Upper lobe of right lung (tissue), 1 donor: ENCODE data around the gene SLX4IP. TPM values are rescaled to one million over a fixed set of nuclear protein-coding genes. Genes with fewer than 3 reads are reported as not detected.
"Not testable (repeated sequence)": the region's sequence is repeated elsewhere in the genome, so short reads cannot be mapped to it uniquely, and the experiment has no call there.

Source experiments
- ATAC-seq: fragments of 200-7000 bp; cut with Tn5 transposase; one replicate; pipeline ENCODE4 v1.9.1; 2020; ENCODE audit warnings: mild to moderate bottlenecking, moderate library complexity
- DNase-seq: peaks from one replicate; pipeline ENCODE4 v3.0.0-alpha.2; 2020
- H3K27ac ChIP-seq: fragments of 200-600 bp; one replicate; pipeline ENCODE4 v1.8.0; 2022
- H3K27me3 ChIP-seq: fragments of 200-600 bp; one replicate; pipeline ENCODE4 v1.8.0; 2022; ENCODE audit warnings: mild to moderate bottlenecking
- H3K36me3 ChIP-seq: fragments of 200-600 bp; one replicate; pipeline ENCODE4 v1.8.0; 2022
- H3K4me1 ChIP-seq: fragments of 200-600 bp; one replicate; pipeline ENCODE4 v1.8.0; 2022
- H3K4me3 ChIP-seq: fragments of 200-600 bp; one replicate; pipeline ENCODE4 v1.8.0; 2022; ENCODE audit warnings: mild to moderate bottlenecking
- H3K9me3 ChIP-seq: fragments of 200-600 bp; one replicate; pipeline ENCODE4 v1.8.0; 2022
- intact Hi-C: fragments of 100-400 bp; cut with DNase I; formaldehyde crosslinking; loops from one replicate; pipeline ENCODE4 v1.11.0; 2022
- long read RNA-seq: library from polyadenylated mRNA; unstranded; transcript quantifications from one replicate; pipeline ENCODE4 v2.0.0, GENCODE V29; 2021
- total RNA-seq: library from RNA; stranded (reverse); fragmentation: NEBNext Ultra II Directional; extraction: Animal tissue kit (Norgen Biotek cat#: 25700); gene quantifications from one replicate; pipeline ENCODE4 v1.2.1, GENCODE V29; 2021
- TF ChIP-seq, protein P1 (sequence below): fragments of 200-600 bp; IDR thresholded peaks from one replicate; pipeline ENCODE4 v1.8.0; 2022; ENCODE audit warnings: antibody characterized with exemption
- donor health status: DM: no; HTN: yes; CAD: no; lungs with severe emphysema.

SLX4IP gene
- total RNA-seq, result 5.4 TPM
- long read RNA-seq, full-length matches to known transcripts, result 1 of 4 reads
- long read RNA-seq, partial matches to known transcripts, result 0 of 4 reads
- long read RNA-seq, other reads (novel, unspliced or antisense), result 3 of 4 reads

DNA sequence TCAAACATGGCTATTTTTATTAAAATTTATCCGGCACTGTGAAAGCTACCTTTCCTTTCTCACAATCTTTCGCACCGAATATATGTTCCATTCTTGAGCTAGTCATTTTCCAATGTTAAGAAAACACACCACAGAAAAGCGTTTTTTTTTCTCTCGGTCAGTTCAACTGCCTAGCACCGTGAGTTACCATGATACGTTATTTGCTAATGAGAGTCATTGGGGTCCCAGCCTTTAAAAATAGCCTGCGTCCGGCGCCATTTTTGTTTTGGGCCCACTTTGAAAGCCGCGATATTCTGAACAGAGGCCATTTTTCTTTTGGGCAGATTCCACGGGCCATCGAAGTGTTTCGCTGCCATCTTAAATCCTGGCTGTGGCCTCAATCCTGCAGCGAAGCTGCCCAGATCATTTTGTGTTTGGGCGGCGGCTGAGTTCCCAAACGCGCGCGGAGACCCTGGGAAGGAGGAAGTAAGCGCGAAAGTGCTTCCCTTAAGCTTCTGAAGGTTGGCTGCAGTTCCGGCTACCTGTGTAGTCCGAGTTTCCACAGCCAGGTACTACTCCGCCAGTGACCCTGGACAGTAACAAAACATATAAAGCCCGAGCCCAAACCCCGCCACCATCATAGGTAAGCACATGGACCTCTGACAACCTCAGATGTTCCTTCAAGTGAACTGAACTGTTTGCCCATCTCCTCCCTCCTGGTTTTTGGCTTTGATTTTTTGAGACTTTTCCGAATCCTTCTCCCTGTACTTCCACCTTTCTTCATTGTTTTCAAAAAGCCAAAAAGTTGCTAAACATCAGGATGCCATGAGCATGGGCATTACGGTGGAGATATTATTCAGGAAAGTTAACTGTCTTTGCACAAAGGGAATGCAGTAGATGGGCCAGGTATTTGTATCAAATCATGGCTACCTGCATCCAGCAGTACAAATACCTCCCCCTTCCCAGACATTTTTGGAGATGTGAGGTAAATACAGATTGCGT is at the start of gene SLX4IP:
SLX4IP (plus strand) TSS at position 474 of the 981 bp plus-strand sequence. CDS start 22,900 bp downstream, outside the sequence.
- ATAC-seq (peak; percentile 88), DNase-seq (peak; percentile 94)
- Histone ChIP-seq H3K27ac (peak within 1 kb of the TSS; percentile 97), H3K4me1 (peaks cover 23% of the 10 kb centered on the region), H3K9me3 (no peaks in the 10 kb centered on the region), H3K36me3 (no peaks in the 10 kb centered on the region), H3K27me3 (no peaks in the 10 kb centered on the region), H3K4me3 (peak within 1 kb of the TSS; percentile 96)
- intact Hi-C loops, result no loop called here
- TF ChIP-seq, protein P1, sequence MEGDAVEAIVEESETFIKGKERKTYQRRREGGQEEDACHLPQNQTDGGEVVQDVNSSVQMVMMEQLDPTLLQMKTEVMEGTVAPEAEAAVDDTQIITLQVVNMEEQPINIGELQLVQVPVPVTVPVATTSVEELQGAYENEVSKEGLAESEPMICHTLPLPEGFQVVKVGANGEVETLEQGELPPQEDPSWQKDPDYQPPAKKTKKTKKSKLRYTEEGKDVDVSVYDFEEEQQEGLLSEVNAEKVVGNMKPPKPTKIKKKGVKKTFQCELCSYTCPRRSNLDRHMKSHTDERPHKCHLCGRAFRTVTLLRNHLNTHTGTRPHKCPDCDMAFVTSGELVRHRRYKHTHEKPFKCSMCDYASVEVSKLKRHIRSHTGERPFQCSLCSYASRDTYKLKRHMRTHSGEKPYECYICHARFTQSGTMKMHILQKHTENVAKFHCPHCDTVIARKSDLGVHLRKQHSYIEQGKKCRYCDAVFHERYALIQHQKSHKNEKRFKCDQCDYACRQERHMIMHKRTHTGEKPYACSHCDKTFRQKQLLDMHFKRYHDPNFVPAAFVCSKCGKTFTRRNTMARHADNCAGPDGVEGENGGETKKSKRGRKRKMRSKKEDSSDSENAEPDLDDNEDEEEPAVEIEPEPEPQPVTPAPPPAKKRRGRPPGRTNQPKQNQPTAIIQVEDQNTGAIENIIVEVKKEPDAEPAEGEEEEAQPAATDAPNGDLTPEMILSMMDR, result no peak

DNA sequence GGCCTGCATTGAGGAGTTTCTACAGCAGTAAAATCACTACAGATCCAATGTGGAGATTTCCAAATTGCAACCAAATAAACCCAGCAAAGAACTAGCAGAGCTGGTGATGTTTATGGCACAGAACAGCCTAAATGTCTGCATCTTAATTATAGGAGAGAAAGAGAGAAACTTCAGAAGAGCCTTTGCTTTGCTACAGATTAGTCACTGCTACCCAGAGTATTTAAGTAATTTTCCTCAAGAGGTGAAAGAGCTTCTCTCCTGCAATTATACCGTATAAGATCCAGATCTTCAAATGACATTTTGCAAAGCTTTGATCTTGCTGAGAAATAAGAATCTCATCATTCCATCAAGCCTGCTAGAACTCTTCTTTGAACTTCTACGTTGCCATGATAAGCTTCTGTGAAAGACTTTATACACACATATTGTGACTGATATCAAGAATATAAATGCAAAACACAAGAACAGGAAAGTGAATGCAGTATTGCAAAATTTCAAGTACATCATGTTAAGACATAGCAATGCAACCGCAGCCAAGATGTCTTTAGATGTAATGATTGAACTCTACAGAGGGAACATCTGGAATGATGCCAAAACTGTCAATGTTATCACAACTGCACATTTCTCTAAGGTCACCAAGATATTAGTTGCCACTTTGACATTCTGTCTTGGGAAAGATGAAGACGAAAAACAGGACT is 49.1 kb upstream of the SLX4IP start:
- H3K27me3 ChIP-seq, result no peaks in the 10 kb centered on the region
- H3K9me3 ChIP-seq, result no peaks in the 10 kb centered on the region
- H3K27ac ChIP-seq, result no peak overlapping the region
- intact Hi-C loops, result no loop called here
- no peak overlapping the region for H3K4me3 ChIP-seq
- DNase-seq, result no peak
- TF ChIP-seq, protein P1, result no peak
- no peaks in the 10 kb centered on the region for H3K36me3 ChIP-seq
- no peaks in the 10 kb centered on the region for H3K4me1 ChIP-seq
- ATAC-seq, result no peak

DNA sequence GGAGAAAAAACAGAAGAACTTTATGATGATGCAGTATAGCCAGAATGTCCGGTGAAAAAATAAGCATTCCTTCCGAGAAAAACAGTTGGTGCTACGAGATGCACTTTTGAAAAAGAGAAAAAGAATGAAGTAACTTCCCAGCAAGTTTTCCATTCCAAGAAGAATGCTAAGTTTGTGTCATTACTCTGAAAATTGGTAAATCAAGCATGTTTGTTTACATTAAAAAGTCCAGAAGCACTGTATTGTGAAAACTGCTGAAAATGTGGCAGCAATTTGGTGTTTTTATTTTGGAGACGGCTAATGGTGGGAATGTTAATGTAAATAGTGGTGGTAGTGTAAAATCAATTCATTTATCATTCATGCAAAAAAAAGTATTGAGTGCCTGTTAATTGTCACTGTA is 47.4 kb upstream of the SLX4IP start:
- no peak for DNase-seq
- no peaks in the 10 kb centered on the region for H3K36me3 ChIP-seq
- no peaks in the 10 kb centered on the region for H3K9me3 ChIP-seq
- no peak overlapping the region for H3K27ac ChIP-seq
- ATAC-seq, result no peak
- H3K4me3 ChIP-seq, result no peak overlapping the region
- H3K4me1 ChIP-seq, result no peaks in the 10 kb centered on the region
- TF ChIP-seq, protein P1, result no peak
- no peaks in the 10 kb centered on the region for H3K27me3 ChIP-seq
- intact Hi-C loops, result no loop called here

DNA sequence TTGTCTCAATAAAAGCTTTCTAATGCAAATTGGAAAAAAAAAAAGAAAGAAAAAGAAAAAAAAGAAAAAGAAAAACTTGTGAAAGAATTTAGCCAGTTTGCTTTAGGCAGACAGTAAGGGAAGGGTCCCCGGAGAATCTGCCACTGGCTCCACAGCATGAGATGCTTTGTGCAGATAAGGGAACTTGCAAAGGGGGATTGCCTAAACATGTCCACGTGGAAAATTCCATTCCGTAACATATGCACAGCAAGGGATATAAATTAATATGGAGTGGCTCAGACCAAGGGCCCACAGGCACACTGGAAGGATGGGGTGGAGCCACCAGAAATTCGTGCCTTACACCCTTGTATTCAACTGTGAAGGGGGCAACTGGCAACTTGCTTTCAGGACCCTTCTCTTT is 46.5 kb upstream of the SLX4IP start:
- Histone ChIP-seq H3K4me3 (no peak overlapping the region), H3K9me3 (no peaks in the 10 kb centered on the region), H3K4me1 (no peaks in the 10 kb centered on the region), H3K36me3 (no peaks in the 10 kb centered on the region), H3K27ac (no peak overlapping the region), H3K27me3 (no peaks in the 10 kb centered on the region)
- intact Hi-C loops, result no loop called here
- DNase-seq (no peak), ATAC-seq (no peak)
- TF ChIP-seq, protein P1, result no peak

DNA sequence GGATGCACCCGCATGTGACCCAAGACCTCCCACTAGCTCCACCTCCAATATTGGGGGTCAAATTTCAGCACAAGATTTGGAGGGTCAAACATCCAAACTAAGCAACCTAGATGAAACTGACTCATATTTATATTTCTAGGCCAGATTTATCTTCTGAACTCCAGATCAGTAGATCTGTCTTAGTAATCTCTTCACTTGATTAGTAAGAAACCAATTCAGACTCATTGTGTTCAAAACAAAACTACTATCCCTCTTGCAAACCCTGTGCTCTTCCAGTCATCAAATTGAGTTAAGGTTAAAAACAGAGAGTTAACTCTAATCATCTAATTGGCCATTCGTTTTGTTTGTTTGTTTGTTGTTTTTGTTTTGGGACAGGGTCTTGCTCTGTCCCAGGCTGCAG is 44.4 kb upstream of the SLX4IP start:
- Histone ChIP-seq H3K27me3 (no peaks in the 10 kb centered on the region), H3K27ac (no peak overlapping the region), H3K36me3 (no peaks in the 10 kb centered on the region), H3K4me3 (no peak overlapping the region), H3K9me3 (no peaks in the 10 kb centered on the region), H3K4me1 (no peaks in the 10 kb centered on the region)
- no peak for DNase-seq
- intact Hi-C loops, result no loop called here
- TF ChIP-seq, protein P1, result no peak
- ATAC-seq, result no peak

DNA sequence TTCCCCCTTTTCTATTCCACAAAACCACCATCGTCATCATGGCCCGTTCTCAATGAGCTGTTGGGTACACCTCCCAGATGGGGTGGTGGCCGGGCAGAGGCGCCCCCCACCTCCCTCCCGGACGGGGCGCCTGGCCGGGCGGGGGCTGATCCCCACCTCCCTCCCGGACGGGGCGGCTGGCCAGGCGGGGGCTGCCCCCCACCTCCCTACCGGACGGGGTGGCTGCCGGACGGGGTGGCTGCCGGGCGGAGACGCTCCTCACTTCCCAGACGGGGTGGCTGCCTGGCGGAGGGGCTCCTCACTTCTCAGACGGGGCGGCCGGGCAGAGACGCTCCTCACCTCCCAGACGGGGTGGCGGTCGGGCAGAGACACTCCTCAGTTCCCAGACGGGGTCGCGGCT is 40.4 kb upstream of the SLX4IP start:
- ATAC-seq, H3K4me1 ChIP-seq, DNase-seq: not testable (repeated sequence)

More for the DNA sequence above, 40.4 kb upstream of the SLX4IP start:
- intact Hi-C loops, H3K9me3 ChIP-seq, H3K27me3 ChIP-seq, H3K36me3 ChIP-seq, H3K4me3 ChIP-seq, H3K27ac ChIP-seq: not testable (repeated sequence)
